Lower leg skin (tissue), 4 donors: ENCODE measurements around the gene OR2W3. TPM values are rescaled to one million over a fixed set of nuclear protein-coding genes. Genes with fewer than 3 reads are reported as not detected.
"Not testable (repeated sequence)": the region's sequence is repeated elsewhere in the genome, so short reads cannot be mapped to it uniquely, and the experiment has no call there.

Experiments used
- DNase-seq, 2 donors: peaks; one replicate each; pipeline ENCODE4 v3.0.0-alpha.2; 2019; ENCODE audit warnings: low spot score in 2 of 2
- H3K4me3 ChIP-seq: fragments of 200-600 bp; sonication (generic); 2 replicates; pipeline ENCODE4 v1.5.1; 2017; ENCODE audit warnings: mild to moderate bottlenecking, low read depth; ENCODE audit not compliant: poor library complexity, severe bottlenecking
- CTCF ChIP-seq, 3 donors: fragments of 450-650 bp; IDR thresholded peaks; one replicate each; pipeline ENCODE4 v1.5.1; 2016; ENCODE audit warnings: antibody characterized with exemption in 3 of 3, mild to moderate bottlenecking in 3 of 3, moderate library complexity in 2 of 3
- POLR2A ChIP-seq, 2 donors: fragments of 450-650 bp; IDR thresholded peaks; one replicate each; pipeline ENCODE4 v1.6.1; 2016 to 2017; ENCODE audit warnings: antibody characterized with exemption in 2 of 2, mild to moderate bottlenecking in 1 of 2, moderate library complexity in 1 of 2
- WGBS, 2 donors: methylation state at CpG; one replicate each; pipeline ENCODE4 v1.1.5; 2018; 5-methylcytosine and 5-hydroxymethylcytosine counted together
- intact Hi-C: fragments of 100-400 bp; cut with DNase I; formaldehyde crosslinking; loops from one replicate; pipeline ENCODE4 v1.15.0; 2023; ENCODE audit warnings: low total_unique reads
- total RNA-seq, 4 donors: library from RNA; depleted of rRNA; stranded (reverse); fragments of >200 nt; gene quantifications; one replicate each; pipeline ENCODE4 v1.1.0, GENCODE V29; 2016

OR2W3 gene
- total RNA-seq, 4 donors from 2014 or later = 0.36 to 2.6 TPM; not detected in 2

- intact Hi-C loops = no loop called here
- WGBS, 2 donors = 73% methylated on average over 3 of the region's 3 CpGs
- no peak overlapping the region for H3K4me3 ChIP-seq
- DNase-seq = no peak
- TF ChIP-seq POLR2A (IDR thresholded peaks at IDR 0.05) = no peak
- TF ChIP-seq CTCF (IDR thresholded peaks at IDR 0.05) = no peak
Observed at GRCh38 chr1:247923941-247924340, 28.6 kb downstream of the OR2W3 start.

GRCh38 chr1:247924868-247925267 lies 29.5 kb downstream of the OR2W3 start, which contains the start of gene OR2AJ1:
TSS of gene OR2AJ1 (plus strand) at chr1:247924889. CDS start at chr1:247933769, 8,880 bp downstream.
- DNase-seq = no peak
- WGBS, 2 donors = 90 to 92% methylated on average over 9 of the region's 9 CpGs
- intact Hi-C loops = no loop called here
- H3K4me3 ChIP-seq = no peak within 1 kb of the TSS
- TF ChIP-seq POLR2A (IDR thresholded peaks at IDR 0.05) = no peak
- no peak for TF ChIP-seq CTCF (IDR thresholded peaks at IDR 0.05)

- intact Hi-C loops = no loop called here
- WGBS, 2 donors = 94 to 97% methylated on average over 8 of the region's 8 CpGs
- TF ChIP-seq POLR2A (IDR thresholded peaks at IDR 0.05) (no peak), CTCF (IDR thresholded peaks at IDR 0.05) (no peak)
- DNase-seq = peak in 1 of 2 donors; percentile 70
- no peak overlapping the region for H3K4me3 ChIP-seq
Observed at GRCh38 chr1:247933989-247934388, 38.6 kb downstream of the OR2W3 start.

GRCh38 chr1:247935781-247936180 lies 40.4 kb downstream of the OR2W3 start:
- no peak for DNase-seq
- TF ChIP-seq POLR2A (IDR thresholded peaks at IDR 0.05) (no peak), CTCF (IDR thresholded peaks at IDR 0.05) (no peak)
- 83 to 93% methylated on average over 9 of the region's 9 CpGs for WGBS, 2 donors
- intact Hi-C loops = no loop called here
- H3K4me3 ChIP-seq = no peak overlapping the region

GRCh38 chr1:247936415-247936814 lies 41.0 kb downstream of the OR2W3 start:
- no peak overlapping the region for H3K4me3 ChIP-seq
- intact Hi-C loops = no loop called here
- TF ChIP-seq CTCF (IDR thresholded peaks at IDR 0.05) (no peak), POLR2A (IDR thresholded peaks at IDR 0.05) (no peak)
- WGBS, 2 donors = 91 to 94% methylated on average over 18 of the region's 18 CpGs
- no peak for DNase-seq

- peak; percentile 26 to 90 for DNase-seq
- H3K4me3 ChIP-seq, intact Hi-C loops: not testable (repeated sequence)
- WGBS, 2 donors = 17 to 22% methylated on average over 31 to 39 of the region's 44 CpGs
Observed at GRCh38 chr1:247936965-247937734, 41.8 kb downstream of the OR2W3 start.
